ENCODE measurements around the gene SPAG17. TPM values are rescaled to one million over a fixed set of nuclear protein-coding genes. Genes with fewer than 3 reads are reported as not detected.

The SPAG17 gene
- total RNA-seq, 1 donor from 2014 or later: not detected

- H3K4me3 ChIP-seq: no peak overlapping the region
- intact Hi-C loops (cut with micrococcal nuclease): no loop called here
- DNase-seq: no peak
- H3K9me3 ChIP-seq (replicated peaks): no peaks in the 10 kb centered on the region
- no peaks in the 10 kb centered on the region for H3K4me1 ChIP-seq
- TF ChIP-seq CTCF (IDR thresholded peaks at IDR 0.05; ENCODE audit: borderline replicate concordance): no peak
- H3K27ac ChIP-seq (replicated peaks): no peak overlapping the region
- no peaks in the 10 kb centered on the region for H3K36me3 ChIP-seq
- peaks cover 6% of the 10 kb centered on the region for H3K27me3 ChIP-seq (ENCODE audit: low read depth)
These were observed 167.0 kb downstream of the SPAG17 start for GRCh38 chr1:118018060-118018459.

- DNase-seq: no peak
- Histone ChIP-seq H3K36me3 (no peaks in the 10 kb centered on the region), H3K4me1 (no peaks in the 10 kb centered on the region), H3K27ac (replicated peaks) (no peak overlapping the region), H3K4me3 (no peak overlapping the region), H3K9me3 (replicated peaks) (no peaks in the 10 kb centered on the region), H3K27me3 (ENCODE audit: low read depth) (no peaks in the 10 kb centered on the region)
- intact Hi-C loops (cut with micrococcal nuclease): no loop called here
- no peak for TF ChIP-seq CTCF (IDR thresholded peaks at IDR 0.05; ENCODE audit: borderline replicate concordance)
These were observed 171.1 kb downstream of the SPAG17 start for GRCh38 chr1:118013938-118014337.

GRCh38 chr1:118013336-118013735 lies 171.7 kb downstream of the SPAG17 start:
- Histone ChIP-seq H3K27me3 (ENCODE audit: low read depth) (no peaks in the 10 kb centered on the region), H3K4me3 (no peak overlapping the region), H3K36me3 (no peaks in the 10 kb centered on the region), H3K9me3 (replicated peaks) (no peaks in the 10 kb centered on the region), H3K27ac (replicated peaks) (no peak overlapping the region), H3K4me1 (no peaks in the 10 kb centered on the region)
- intact Hi-C loops (cut with micrococcal nuclease): no loop called here
- TF ChIP-seq CTCF (IDR thresholded peaks at IDR 0.05; ENCODE audit: borderline replicate concordance): no peak
- DNase-seq: no peak

GRCh38 chr1:118012515-118013124 lies 172.4 kb downstream of the SPAG17 start:
- Histone ChIP-seq H3K27me3 (ENCODE audit: low read depth) (no peaks in the 10 kb centered on the region), H3K4me1 (no peaks in the 10 kb centered on the region), H3K9me3 (replicated peaks) (no peaks in the 10 kb centered on the region), H3K36me3 (no peaks in the 10 kb centered on the region), H3K27ac (replicated peaks) (no peak overlapping the region), H3K4me3 (no peak overlapping the region)
- DNase-seq: no peak
- TF ChIP-seq CTCF (IDR thresholded peaks at IDR 0.05; ENCODE audit: borderline replicate concordance): no peak
- intact Hi-C loops (cut with micrococcal nuclease): no loop called here

- Histone ChIP-seq H3K27ac (replicated peaks) (no peak overlapping the region), H3K4me1 (no peaks in the 10 kb centered on the region), H3K36me3 (no peaks in the 10 kb centered on the region), H3K9me3 (replicated peaks) (peaks cover 4% of the 10 kb centered on the region), H3K4me3 (no peak overlapping the region), H3K27me3 (ENCODE audit: low read depth) (peaks cover 14% of the 10 kb centered on the region)
- intact Hi-C loops (cut with micrococcal nuclease): no loop called here
- no peak for TF ChIP-seq CTCF (IDR thresholded peaks at IDR 0.05; ENCODE audit: borderline replicate concordance)
- DNase-seq: no peak
These were observed 177.0 kb downstream of the SPAG17 start for GRCh38 chr1:118008011-118008410.
